A549 (cell line): Measurements from ENCODE around the gene ASAP2.

Experiments
- ESRRA ChIP-seq: fragments of 150-350 bp; IDR thresholded peaks from 2 replicates; pipeline ENCODE4 v1.6.1; 2014; ENCODE audit warnings: mild to moderate bottlenecking, low read length, borderline replicate concordance
- HMGXB4 ChIP-seq: fragments of 250-450 bp; sonication (Bioruptor Pico); IDR thresholded peaks from 2 replicates; pipeline ENCODE4 v1.5.0; 2021; ENCODE audit warnings: mild to moderate bottlenecking, moderate library complexity, borderline replicate concordance
- MAFK ChIP-seq: fragments of 450-650 bp; IDR thresholded peaks from 2 replicates; pipeline ENCODE4 v1.6.1; 2014; ENCODE audit not compliant: partially characterized antibody
- MAX ChIP-seq: IDR thresholded peaks from 2 replicates; pipeline ENCODE4 v1.6.1; 2012
- POLR2A ChIP-seq: IDR thresholded peaks from 2 replicates; pipeline ENCODE4 v1.6.1; 2012; ENCODE audit warnings: mild to moderate bottlenecking, low read length
- RAD21 ChIP-seq, 2 experiments: fragments of >200 bp in 1 of 2; sonication (Bioruptor Twin) in 1 of 2; formaldehyde crosslinking in 1 of 2; IDR thresholded peaks in 1 of 2; conservative IDR thresholded peaks in 1 of 2; 2 replicates in 1 of 2; 3 replicates in 1 of 2; pipeline ENCODE4 v1.6.1; 2012 to 2018; ENCODE audit warnings: inconsistent platforms in 1 of 2
- REST ChIP-seq: fragments of 200-600 bp; sonication (generic); IDR thresholded peaks from 2 replicates; pipeline ENCODE4 v1.6.1; 2016; ENCODE audit warnings: antibody characterized with exemption, mild to moderate bottlenecking, moderate library complexity
- TF ChIP-seq, protein P1 (sequence below): fragments of >200 bp; sonication (Bioruptor Twin); formaldehyde crosslinking; IDR thresholded peaks from 3 replicates; pipeline ENCODE4 v1.5.1; 2016

- TF ChIP-seq REST (no peak), POLR2A (no peak), HMGXB4 (CRISPR knock-in tag) (no peak), MAFK (no peak), RAD21 (conservative IDR thresholded peaks at IDR 0.05 in 1 of 2, IDR thresholded peaks at IDR 0.05 in 1 of 2) (no peak), ESRRA (no peak), MAX (no peak)
- TF ChIP-seq, protein P1, sequence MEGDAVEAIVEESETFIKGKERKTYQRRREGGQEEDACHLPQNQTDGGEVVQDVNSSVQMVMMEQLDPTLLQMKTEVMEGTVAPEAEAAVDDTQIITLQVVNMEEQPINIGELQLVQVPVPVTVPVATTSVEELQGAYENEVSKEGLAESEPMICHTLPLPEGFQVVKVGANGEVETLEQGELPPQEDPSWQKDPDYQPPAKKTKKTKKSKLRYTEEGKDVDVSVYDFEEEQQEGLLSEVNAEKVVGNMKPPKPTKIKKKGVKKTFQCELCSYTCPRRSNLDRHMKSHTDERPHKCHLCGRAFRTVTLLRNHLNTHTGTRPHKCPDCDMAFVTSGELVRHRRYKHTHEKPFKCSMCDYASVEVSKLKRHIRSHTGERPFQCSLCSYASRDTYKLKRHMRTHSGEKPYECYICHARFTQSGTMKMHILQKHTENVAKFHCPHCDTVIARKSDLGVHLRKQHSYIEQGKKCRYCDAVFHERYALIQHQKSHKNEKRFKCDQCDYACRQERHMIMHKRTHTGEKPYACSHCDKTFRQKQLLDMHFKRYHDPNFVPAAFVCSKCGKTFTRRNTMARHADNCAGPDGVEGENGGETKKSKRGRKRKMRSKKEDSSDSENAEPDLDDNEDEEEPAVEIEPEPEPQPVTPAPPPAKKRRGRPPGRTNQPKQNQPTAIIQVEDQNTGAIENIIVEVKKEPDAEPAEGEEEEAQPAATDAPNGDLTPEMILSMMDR: no peak
These were observed 22.3 kb downstream of the ASAP2 start for GRCh38 chr2:9228781-9229469.
